ENCODE measurements around the gene IFT57.

DNA sequence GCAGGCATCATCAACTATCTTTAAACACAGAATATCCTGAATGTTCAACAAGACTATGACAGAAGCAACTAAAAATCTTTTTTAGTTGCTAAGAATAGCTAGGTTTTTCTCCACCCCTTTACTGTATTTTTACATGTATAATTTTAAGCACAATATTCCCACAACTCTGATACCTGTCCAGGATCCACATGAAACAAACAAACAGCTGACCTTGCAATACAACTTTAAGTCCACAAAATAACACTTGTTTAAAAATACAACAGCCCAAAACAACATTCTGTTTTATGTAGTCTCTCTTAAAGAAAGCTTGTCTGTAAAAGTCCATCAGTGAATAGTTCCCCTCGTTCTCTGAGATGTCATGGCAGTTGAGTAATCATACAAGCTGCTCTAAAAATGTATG is 41.1 kb downstream of the IFT57 start:
- TF ChIP-seq ZNF263 (CRISPR knock-in tag; IDR thresholded peaks at IDR 0.05; ENCODE audit: borderline replicate concordance) (no peak), EGR1 (conservative IDR thresholded peaks at IDR 0.05) (no peak), CBFB (CRISPR knock-in tag; IDR thresholded peaks at IDR 0.05) (no peak), MYBL2 (IDR thresholded peaks at IDR 0.05; ENCODE audit: low read depth) (no peak), MYBL2 (CRISPR knock-in tag; IDR thresholded peaks at IDR 0.05; ENCODE audit: borderline replicate concordance) (no peak), ETV6 (IDR thresholded peaks at IDR 0.05; ENCODE audit: borderline replicate concordance in 1 of 2, low read depth in 2 of 2, low read length in 1 of 2) (no peak), ETV6 (CRISPR knock-in tag; IDR thresholded peaks at IDR 0.05; ENCODE audit: borderline replicate concordance) (no peak), CBX5 (IDR thresholded peaks at IDR 0.05; ENCODE audit: borderline replicate concordance, low read depth) (no peak), SRSF3 (IDR thresholded peaks at IDR 0.05; ENCODE audit: insufficient read depth, low read length) (no peak)
- TF ChIP-seq, protein P1, sequence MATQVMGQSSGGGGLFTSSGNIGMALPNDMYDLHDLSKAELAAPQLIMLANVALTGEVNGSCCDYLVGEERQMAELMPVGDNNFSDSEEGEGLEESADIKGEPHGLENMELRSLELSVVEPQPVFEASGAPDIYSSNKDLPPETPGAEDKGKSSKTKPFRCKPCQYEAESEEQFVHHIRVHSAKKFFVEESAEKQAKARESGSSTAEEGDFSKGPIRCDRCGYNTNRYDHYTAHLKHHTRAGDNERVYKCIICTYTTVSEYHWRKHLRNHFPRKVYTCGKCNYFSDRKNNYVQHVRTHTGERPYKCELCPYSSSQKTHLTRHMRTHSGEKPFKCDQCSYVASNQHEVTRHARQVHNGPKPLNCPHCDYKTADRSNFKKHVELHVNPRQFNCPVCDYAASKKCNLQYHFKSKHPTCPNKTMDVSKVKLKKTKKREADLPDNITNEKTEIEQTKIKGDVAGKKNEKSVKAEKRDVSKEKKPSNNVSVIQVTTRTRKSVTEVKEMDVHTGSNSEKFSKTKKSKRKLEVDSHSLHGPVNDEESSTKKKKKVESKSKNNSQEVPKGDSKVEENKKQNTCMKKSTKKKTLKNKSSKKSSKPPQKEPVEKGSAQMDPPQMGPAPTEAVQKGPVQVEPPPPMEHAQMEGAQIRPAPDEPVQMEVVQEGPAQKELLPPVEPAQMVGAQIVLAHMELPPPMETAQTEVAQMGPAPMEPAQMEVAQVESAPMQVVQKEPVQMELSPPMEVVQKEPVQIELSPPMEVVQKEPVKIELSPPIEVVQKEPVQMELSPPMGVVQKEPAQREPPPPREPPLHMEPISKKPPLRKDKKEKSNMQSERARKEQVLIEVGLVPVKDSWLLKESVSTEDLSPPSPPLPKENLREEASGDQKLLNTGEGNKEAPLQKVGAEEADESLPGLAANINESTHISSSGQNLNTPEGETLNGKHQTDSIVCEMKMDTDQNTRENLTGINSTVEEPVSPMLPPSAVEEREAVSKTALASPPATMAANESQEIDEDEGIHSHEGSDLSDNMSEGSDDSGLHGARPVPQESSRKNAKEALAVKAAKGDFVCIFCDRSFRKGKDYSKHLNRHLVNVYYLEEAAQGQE (IDR thresholded peaks at IDR 0.05; ENCODE audit: borderline replicate concordance): no peak
- TF ChIP-seq, protein P1 (CRISPR knock-in tag; IDR thresholded peaks at IDR 0.05; ENCODE audit: low read depth): no peak
- TF ChIP-seq, protein P2, sequence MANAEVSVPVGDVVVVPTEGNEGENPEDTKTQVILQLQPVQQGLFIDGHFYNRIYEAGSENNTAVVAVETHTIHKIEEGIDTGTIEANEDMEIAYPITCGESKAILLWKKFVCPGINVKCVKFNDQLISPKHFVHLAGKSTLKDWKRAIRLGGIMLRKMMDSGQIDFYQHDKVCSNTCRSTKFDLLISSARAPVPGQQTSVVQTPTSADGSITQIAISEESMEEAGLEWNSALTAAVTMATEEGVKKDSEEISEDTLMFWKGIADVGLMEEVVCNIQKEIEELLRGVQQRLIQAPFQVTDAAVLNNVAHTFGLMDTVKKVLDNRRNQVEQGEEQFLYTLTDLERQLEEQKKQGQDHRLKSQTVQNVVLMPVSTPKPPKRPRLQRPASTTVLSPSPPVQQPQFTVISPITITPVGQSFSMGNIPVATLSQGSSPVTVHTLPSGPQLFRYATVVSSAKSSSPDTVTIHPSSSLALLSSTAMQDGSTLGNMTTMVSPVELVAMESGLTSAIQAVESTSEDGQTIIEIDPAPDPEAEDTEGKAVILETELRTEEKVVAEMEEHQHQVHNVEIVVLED (CRISPR knock-in tag; IDR thresholded peaks at IDR 0.05): no peak
- TF ChIP-seq, protein P3, sequence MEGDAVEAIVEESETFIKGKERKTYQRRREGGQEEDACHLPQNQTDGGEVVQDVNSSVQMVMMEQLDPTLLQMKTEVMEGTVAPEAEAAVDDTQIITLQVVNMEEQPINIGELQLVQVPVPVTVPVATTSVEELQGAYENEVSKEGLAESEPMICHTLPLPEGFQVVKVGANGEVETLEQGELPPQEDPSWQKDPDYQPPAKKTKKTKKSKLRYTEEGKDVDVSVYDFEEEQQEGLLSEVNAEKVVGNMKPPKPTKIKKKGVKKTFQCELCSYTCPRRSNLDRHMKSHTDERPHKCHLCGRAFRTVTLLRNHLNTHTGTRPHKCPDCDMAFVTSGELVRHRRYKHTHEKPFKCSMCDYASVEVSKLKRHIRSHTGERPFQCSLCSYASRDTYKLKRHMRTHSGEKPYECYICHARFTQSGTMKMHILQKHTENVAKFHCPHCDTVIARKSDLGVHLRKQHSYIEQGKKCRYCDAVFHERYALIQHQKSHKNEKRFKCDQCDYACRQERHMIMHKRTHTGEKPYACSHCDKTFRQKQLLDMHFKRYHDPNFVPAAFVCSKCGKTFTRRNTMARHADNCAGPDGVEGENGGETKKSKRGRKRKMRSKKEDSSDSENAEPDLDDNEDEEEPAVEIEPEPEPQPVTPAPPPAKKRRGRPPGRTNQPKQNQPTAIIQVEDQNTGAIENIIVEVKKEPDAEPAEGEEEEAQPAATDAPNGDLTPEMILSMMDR (IDR thresholded peaks at IDR 0.05 in 2 of 3, conservative IDR thresholded peaks at IDR 0.05 in 1 of 3; ENCODE audit: insufficient read depth in 2 of 3, low read depth in 1 of 3, low read length in 3 of 3): no peak
